Measurements from ENCODE around the gene ARSB.

GRCh38 chr5:78953092-78953800, 31.9 kb downstream of the ARSB start:
- TF ChIP-seq CTCF (IDR thresholded peaks at IDR 0.05) = no peak
- TF ChIP-seq POLR2AphosphoS5 (IDR thresholded peaks at IDR 0.05) = no peak
- no peak for TF ChIP-seq POLR2A (IDR thresholded peaks at IDR 0.05)

Data from breast epithelium (tissue), 3 donors.